ENCODE measurements around the gene TRAPPC12. TPM values are rescaled to one million over a fixed set of nuclear protein-coding genes. Genes with fewer than 3 reads are reported as not detected.

The TRAPPC12 gene
- total RNA-seq, 4 donors from 2014 or later: 78.2 to 341 (median 183) TPM

- in situ Hi-C loops (cut with MboI; ENCODE audit: low pct_ligation_motif_present in 1 of 4, low pct_unique_long_range_greater_than_20kb in 1 of 4, low sequenced_read_pairs in 3 of 4): no loop called here
These were observed 102.4 kb downstream of the TRAPPC12 start for GRCh38 chr2:3481736-3482362.

GRCh38 chr2:3482363-3482821 is 102.9 kb downstream of the TRAPPC12 start:
- Histone ChIP-seq H3K4me3 (no peak overlapping the region), H3K9me3 (no peaks in the 10 kb centered on the region), H3K36me3 (peaks cover 0 to 4% (median 0%) of the 10 kb centered on the region in 4 donors), H3K4me1 (peaks cover 0 to 8% (median 4%) of the 10 kb centered on the region in 4 donors), H3K27me3 (no peaks in the 10 kb centered on the region), H3K27ac (no peak overlapping the region)
- intact Hi-C loops (cut with DNase I; ENCODE audit: low total_unique reads) (no loop called here), in situ Hi-C loops (cut with MboI; ENCODE audit: low pct_ligation_motif_present in 1 of 4, low pct_unique_long_range_greater_than_20kb in 1 of 4, low sequenced_read_pairs in 3 of 4) (no loop called here)
- 96% methylated on average over 20 of the region's 20 CpGs; no CpG with 5 or more reads in 1 of the 2 donors for WGBS, 2 donors (ENCODE audit: low coverage in 1 of 2)
- DNase-seq: no peak
- TF ChIP-seq, protein P1, sequence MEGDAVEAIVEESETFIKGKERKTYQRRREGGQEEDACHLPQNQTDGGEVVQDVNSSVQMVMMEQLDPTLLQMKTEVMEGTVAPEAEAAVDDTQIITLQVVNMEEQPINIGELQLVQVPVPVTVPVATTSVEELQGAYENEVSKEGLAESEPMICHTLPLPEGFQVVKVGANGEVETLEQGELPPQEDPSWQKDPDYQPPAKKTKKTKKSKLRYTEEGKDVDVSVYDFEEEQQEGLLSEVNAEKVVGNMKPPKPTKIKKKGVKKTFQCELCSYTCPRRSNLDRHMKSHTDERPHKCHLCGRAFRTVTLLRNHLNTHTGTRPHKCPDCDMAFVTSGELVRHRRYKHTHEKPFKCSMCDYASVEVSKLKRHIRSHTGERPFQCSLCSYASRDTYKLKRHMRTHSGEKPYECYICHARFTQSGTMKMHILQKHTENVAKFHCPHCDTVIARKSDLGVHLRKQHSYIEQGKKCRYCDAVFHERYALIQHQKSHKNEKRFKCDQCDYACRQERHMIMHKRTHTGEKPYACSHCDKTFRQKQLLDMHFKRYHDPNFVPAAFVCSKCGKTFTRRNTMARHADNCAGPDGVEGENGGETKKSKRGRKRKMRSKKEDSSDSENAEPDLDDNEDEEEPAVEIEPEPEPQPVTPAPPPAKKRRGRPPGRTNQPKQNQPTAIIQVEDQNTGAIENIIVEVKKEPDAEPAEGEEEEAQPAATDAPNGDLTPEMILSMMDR (IDR thresholded peaks at IDR 0.05): no peak
- TF ChIP-seq POLR2A (IDR thresholded peaks at IDR 0.05) (no peak), POLR2AphosphoS5 (IDR thresholded peaks at IDR 0.05) (no peak), EP300 (IDR thresholded peaks at IDR 0.05; ENCODE audit: low read depth) (no peak)

More at GRCh38 chr2:3481736-3482362, 102.4 kb downstream of the TRAPPC12 start:
- Histone ChIP-seq H3K27ac (no peak overlapping the region), H3K4me3 (no peak overlapping the region), H3K27me3 (no peaks in the 10 kb centered on the region), H3K36me3 (peaks cover 0 to 4% (median 0%) of the 10 kb centered on the region in 4 donors), H3K4me1 (peaks cover 0 to 8% (median 4%) of the 10 kb centered on the region in 4 donors), H3K9me3 (no peaks in the 10 kb centered on the region)
- WGBS, 2 donors (ENCODE audit: low coverage in 1 of 2): 90 to 94% methylated on average over 2 to 20 of the region's 20 CpGs
- TF ChIP-seq, protein P1 (IDR thresholded peaks at IDR 0.05): no peak
- TF ChIP-seq POLR2AphosphoS5 (IDR thresholded peaks at IDR 0.05) (no peak), POLR2A (IDR thresholded peaks at IDR 0.05) (no peak), EP300 (IDR thresholded peaks at IDR 0.05; ENCODE audit: low read depth) (no peak)
- intact Hi-C loops (cut with DNase I; ENCODE audit: low total_unique reads): no loop called here
- DNase-seq: no peak

DNA sequence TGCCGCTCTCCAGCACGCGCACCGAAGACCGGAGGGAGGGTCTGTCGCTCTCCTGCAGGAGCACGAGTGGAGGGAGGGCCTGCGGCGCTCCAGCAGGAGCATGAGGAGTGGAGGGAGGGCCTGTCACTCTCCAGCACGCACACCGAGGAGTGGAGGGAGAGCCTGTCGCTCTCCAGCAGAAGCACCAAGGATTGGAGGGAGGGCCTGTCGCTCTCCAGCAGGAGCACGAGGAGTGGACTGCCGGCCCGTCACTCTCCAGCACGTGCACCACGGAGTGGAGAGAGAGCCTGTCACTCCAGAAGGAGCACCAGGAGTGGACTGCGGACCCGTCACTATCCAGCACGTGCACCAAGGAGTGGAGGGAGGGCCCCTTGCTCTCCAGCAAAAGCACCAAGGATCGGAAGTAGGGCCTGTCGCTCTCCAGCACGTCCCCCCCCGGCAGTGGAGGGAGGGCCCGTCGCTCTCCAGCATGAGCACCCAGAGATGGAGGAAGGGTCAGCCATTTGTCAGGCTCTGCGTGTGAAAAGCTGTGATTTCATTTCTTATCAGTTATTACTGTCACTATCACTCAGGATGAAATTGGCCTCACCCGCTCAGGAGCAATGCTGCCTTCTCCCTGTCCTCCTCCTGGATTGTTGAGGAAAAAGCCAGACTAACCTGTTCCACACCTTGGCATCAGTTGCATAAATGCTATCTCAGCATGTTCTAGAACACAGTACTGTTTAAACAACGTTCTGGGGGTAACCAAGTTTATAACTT is 103.9 kb downstream of the TRAPPC12 start:
- Histone ChIP-seq H3K4me3 (no peak overlapping the region), H3K36me3 (peaks cover 0 to 4% (median 0%) of the 10 kb centered on the region in 4 donors), H3K9me3 (no peaks in the 10 kb centered on the region), H3K4me1 (peaks cover 0 to 8% (median 4%) of the 10 kb centered on the region in 4 donors), H3K27me3 (no peaks in the 10 kb centered on the region), H3K27ac (no peak overlapping the region)
- TF ChIP-seq POLR2AphosphoS5 (IDR thresholded peaks at IDR 0.05) (peak in 2 of 3 donors; percentile 17 to 28), POLR2A (IDR thresholded peaks at IDR 0.05) (no peak), EP300 (IDR thresholded peaks at IDR 0.05; ENCODE audit: low read depth) (no peak)
- TF ChIP-seq, protein P1 (IDR thresholded peaks at IDR 0.05): no peak
- in situ Hi-C loops (cut with MboI; ENCODE audit: low pct_ligation_motif_present in 1 of 4, low pct_unique_long_range_greater_than_20kb in 1 of 4, low sequenced_read_pairs in 3 of 4) (no loop called here), intact Hi-C loops (cut with DNase I; ENCODE audit: low total_unique reads) (no loop called here)
- WGBS, 2 donors (ENCODE audit: low coverage in 1 of 2): 55 to 79% methylated on average over 2 to 30 of the region's 30 CpGs
- DNase-seq: peak; percentile 55

Measured in transverse colon (tissue), 4 donors.